Islet of Langerhans (tissue), 1 donor: ENCODE results near the gene TSPAN18.
"Not testable (repeated sequence)": the region's sequence is repeated elsewhere in the genome, so short reads cannot be mapped to it uniquely, and the experiment has no call there.

Experiments
- FAIRE-seq: peaks from one replicate; lab custom pipeline; 2011; peaks lifted over from hg19 to GRCh38; lab: Jason Lieb, UNC

Gene TSPAN18

DNA sequence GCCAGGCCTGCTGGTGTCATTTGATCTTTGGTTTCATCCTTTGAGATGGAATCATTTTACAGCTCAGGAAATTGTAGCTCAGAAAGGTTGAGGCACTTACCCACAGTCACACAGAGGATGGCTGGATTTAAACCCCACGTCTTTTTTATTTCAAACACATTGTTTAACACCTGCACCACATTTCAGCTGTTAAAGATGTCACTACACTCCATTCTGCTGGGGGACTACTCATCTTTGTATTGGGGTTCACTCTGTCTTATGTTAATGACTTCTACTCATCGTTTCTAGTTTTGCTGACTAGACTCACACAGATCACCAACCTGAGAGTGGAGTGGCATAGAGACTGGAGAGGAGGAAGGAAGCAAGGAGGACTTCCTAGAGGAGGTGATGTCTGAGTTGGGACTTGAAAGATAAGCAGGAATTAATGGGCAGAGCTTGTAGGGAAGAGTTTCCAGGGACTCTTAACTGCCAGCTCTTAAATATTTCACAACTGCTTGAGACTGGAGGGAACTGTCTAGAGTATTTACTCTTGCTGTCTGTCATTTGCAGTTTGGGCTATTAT lies 143.9 kb downstream of the TSPAN18 start:
- no peak for FAIRE-seq

DNA sequence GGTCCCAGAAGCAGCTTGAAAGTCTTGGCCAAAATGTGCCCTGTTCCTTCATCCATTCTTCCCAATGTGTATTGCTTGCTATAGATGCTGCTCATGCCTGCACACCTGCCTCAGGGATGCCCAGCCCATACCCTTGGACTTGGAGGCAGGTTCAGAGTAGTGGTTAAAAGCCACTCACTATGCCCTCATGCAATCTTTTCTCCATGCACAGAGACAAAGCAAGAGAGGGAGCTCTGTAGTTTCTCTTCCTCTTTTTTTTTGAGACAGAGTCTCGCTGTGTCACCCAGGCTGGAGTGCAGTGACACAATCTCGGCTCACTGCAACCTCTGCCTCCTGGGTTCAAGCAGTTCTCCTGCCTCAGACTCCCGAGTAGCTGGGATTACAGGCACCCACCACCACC lies 144.9 kb downstream of the TSPAN18 start:
- not testable (repeated sequence) for FAIRE-seq

DNA sequence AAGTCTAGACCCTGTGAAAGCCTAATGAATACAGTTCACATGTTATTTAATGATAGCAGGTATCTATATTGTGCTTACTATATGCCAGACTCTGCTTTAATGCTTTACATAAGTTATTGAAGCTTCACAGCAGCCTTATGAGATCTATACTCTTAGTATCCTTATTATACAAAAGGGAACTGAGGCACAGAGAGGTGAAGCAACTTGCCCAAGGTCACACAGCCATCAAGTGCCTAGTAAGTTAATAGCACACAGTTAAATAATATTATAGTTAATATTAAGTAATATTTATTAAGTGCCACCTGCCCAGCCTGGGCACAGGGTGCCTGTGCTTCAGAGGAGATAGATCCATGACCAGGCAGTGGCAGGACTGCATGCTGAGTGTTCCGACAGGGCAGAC lies 145.8 kb downstream of the TSPAN18 start:
- FAIRE-seq, result no peak

DNA sequence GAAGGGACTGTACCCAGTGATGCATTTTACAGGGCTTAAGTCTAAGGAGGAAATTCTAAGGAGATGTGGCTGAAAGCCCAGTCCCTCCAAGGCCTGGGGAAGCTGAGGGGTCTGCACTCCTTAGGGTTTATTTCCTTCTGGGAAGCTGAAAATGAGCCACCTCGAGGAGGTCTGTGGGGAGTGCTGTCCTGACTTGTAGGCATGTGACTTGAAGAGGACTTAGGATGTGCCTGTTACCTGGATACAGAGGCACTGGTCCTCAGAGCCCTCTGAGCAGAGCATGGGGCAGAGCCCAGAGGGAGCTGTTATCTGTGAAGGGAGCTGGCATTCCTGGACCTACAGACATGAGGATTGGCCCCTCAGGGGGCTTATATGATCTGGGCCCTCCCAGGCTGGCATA lies 146.8 kb downstream of the TSPAN18 start:
- FAIRE-seq, result no peak

DNA sequence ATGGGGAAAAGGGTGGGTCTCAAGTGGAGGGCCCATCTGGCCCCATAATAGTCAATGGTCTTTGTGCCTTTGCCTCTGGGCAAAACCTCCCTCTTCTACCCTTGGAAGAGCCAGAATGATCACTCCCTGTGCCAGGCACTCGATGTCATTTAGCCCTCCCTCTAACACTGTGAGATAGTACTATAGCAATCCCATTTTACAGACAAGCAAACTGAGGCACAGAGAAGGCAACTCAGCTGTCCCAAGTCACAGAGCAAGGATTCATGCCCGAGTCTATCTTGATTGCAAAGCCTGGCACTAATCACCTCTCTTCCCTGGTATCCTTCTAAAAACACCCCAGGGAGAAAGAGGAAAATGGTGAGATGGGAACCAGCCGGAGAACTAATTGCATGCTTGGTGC lies 147.5 kb downstream of the TSPAN18 start:
- FAIRE-seq, result no peak

DNA sequence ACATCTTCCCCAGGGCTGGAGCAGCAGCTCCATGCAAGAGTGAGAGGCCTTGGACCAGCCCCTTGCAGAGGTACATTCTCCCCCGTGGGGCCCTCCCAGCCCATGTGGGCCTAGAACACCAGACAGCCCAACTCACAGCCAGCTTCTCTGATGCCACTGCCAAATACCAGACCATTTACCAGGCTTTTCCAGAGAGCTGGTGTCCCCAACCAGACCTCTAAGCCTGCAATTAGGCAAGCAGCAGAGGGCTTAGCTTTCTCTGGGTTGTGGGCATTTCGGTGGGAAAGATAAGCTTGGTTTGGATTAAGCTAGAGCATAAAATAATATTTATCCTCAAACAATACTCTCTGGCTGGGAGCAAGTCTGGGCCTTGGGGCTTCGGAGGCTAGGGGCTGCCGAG lies 148.3 kb downstream of the TSPAN18 start:
- FAIRE-seq, result no peak

DNA sequence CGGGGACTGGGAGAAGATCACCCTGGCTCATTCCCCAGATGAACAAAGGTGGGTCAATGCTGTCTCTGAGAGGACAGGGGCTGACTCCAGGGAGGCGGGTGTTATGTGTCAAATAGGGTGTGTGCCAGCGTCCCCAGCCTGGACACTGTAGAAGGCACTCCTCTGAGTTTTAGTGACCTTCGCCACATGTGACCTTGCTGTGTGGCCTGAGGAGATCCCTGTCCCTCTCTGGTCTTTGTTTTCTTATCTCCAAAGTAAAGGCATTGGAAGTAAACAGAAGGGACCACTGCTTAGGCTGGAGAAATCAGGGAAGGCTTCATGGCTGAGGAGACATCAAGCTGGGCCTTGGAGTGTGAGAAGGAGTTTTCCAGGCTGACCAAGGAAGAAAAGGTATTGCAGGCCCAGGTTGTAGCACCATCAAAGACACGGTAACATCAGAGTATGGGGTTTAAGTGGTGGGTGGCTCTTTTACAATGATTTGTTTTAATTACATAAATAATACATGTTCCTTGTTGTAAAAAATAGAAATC lies 149.5 kb downstream of the TSPAN18 start:
- FAIRE-seq, result no peak

DNA sequence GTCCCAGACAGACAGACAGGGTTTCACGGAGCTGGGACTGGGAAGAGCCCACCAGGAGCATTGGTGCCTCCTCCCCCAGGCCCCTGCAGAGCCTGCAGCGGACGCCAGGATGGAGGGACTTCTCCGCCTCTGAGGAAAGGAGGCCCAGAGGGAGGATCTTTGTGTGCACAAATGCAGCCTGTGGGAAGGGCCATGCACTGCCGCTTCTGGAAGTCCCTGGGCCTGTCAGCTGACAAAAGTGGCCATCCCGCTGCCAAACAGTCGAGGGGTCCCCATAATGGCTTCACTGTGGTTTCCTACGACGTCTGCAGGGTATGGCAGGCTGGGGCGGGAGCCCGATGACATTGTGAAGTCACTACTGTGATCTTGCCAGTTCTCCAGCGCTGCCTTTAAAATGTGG lies 150.1 kb downstream of the TSPAN18 start:
- FAIRE-seq, result no peak

DNA sequence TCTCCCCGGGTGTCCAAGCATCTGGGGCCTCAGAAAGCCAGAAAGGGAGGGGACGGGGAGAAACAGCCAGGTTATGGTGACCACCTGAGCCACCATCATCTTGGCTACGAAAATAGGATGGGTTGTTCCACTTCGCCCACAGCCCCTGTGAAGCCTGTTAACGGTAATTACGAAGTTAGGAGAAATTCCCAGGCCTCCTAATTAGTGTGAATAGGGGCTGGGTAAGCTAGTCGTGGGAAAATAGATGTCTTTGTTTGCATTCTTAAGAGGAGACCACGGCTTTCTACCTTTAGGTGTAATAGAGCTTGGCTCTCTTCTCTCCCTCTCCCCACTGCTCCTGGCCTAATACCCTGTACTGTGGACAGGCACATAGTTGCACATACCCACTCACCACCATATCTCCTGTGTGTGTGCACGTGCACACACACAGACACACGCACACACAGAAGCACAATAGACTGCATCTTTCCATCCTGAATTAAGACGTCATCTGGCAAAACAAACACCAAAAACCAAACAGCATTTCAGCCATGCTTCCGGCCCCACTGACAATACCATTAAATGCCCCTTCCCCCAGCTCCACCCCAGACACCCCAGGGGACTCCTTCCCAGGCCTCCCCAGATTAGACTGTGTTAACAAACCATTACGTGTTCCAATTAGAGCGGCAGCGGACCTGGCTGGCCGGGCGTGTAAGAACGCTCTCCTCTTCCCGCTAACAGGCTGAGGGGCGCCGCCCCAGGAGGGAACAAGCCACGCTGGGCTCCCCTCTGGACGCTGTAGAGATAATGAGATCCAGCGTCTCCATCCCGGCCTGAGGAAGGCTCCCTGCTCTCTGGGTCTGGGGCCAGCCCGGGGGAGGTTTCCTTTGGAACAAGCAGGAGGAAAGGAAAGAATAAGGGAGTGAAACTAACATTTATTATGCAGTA lies 151.1 kb downstream of the TSPAN18 start:
- no peak for FAIRE-seq

DNA sequence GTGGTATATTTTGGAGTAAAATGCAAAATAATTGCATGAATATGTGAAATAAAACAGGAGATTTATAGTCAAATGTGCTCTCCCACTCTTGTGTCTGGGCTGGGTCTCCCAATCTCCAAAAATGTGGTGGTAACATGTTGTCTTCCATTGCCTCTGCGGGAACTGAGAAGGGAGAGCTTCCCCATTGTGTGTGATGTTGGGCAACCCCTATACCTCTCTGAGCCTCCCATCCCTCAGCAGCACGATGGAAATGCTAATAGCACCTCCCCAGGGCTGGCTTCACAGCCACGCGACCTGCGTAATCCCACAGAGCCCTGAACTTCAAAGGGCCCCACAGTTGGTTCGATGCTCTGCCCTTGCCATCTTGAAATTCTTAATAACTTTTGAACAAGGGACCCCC lies 151.9 kb downstream of the TSPAN18 start:
- FAIRE-seq, result no peak

DNA sequence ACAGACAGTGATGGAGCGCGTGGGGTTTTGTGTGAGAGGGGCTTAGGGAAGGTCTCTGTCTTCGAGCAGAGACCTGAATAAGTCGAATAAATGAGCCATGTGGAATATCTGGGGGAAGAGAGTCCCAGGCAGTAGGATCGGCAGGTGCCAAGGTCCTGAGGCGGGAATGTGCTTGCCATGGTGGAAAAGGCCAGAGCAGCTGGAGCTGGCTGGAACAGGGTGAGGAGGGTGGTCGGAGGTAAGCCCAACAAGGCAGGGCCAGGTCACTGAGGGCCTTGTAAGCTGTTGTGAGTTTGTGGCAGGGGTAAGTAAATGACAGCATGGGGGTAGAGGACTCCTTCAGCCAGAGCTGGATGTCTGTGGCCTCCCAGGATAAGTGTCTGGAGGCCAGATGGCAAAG lies 152.7 kb downstream of the TSPAN18 start:
- FAIRE-seq, result no peak

DNA sequence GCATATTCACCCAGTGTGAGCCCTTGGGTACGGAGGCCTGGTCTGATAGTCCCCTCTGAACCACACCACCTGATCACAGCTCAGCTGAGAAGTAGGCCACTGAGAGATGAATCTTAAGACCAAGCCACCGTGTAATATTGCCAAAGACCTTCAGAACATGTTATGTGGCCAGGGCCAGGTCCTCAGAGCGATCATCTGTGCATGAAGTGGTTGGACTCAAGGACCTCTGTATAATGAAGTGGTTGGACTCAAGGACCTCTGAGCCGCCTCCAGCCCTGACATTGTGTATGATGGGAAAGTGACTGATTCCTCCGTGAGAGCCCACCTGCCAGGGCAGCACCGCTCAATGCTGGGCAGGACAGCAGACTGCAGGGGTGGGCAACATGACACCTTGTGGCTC lies 153.7 kb downstream of the TSPAN18 start:
- no peak for FAIRE-seq

DNA sequence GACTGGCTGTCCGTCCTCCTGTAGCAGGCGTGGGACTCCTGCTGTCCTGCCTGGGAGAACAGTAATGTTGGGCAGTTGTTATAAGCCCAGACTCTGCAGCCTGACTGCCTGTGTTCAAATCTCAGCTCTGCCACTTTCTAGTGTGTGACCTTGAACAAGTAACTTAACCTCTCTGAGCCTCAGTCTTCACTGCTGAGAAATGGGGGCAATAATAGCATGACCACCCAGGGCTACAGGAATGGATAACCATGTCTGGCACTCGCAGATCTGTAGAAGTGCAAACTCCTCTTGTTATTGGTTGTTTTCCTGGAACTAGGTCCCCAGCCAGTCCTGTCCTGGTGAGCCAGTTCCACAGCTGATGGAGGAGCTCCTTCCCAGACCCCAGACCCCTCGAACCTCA lies 154.2 kb downstream of the TSPAN18 start:
- FAIRE-seq, result no peak

DNA sequence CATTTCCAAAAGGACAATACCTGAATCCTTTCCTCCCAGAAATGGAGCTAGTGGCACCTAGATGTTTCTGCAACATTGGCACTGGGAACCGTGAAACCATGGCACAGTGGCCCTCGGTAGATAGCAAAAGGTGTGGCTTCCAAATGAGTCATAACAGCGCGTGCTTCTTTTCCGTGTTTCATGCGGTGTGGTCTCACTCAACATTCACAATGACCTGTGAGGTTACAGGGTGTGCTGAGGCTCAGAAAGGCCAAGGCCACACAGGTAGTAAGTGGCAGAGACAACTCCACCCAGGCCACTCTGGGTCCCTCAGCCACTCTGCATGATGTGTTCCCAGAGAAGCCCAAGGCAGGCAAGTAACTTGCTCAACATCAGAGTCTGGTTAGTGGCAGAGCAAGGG lies 156.5 kb downstream of the TSPAN18 start:
- FAIRE-seq, result no peak

DNA sequence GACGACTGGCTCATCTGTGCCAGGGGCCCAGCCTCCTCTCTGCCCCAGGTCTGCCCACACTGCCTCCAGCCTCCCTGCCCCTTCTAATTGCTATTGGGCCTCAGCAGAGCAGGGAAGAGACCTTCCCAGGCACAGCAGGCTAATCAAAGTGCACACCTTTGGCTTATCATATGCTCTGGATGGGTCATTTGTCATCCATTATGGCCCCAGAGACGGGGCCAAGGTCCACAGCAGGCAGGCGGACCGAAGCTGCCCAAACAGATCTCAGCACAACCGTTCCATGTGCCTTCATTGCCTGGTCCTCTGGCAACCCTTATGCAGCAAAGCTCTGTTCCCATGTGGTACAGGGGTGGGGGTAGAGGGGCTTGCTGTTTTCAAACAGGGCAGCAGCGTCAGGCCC lies 157.3 kb downstream of the TSPAN18 start:
- no peak for FAIRE-seq

DNA sequence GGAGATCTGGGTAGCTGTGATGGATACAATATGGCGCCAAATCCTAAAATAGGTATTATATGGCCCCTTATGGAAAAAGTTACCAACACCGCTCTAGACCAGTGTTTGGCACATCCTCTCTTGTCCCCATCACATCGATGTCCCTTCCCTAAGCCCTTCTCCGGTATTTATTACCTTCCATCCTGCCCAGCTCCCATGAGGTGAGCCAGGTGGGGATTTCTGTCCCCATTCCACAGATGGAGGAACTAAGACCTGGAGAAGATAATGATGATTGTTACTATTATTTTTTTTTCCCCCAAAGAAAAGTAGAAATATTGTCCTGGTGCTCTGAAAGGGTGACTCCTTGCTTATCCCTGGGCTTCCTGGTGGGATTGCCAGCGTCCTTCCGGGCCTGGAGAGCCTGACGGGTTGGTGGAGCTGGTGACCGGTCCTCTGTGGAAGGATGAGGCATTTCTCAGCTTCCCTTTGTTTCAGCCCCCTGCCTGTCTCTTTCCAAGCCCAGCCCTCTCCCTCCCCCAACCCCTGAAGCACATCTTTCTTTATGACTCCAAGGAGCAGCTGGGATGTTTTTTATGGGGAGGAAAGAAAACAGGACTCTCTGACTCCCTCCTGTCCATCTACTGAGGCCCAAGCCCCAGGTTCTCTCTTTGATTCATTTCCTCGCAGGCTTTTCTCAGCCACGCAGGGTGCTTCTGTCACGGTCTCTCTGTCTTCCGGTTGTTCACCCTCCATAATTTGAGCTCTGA lies 158.5 kb downstream of the TSPAN18 start:
- no peak for FAIRE-seq

DNA sequence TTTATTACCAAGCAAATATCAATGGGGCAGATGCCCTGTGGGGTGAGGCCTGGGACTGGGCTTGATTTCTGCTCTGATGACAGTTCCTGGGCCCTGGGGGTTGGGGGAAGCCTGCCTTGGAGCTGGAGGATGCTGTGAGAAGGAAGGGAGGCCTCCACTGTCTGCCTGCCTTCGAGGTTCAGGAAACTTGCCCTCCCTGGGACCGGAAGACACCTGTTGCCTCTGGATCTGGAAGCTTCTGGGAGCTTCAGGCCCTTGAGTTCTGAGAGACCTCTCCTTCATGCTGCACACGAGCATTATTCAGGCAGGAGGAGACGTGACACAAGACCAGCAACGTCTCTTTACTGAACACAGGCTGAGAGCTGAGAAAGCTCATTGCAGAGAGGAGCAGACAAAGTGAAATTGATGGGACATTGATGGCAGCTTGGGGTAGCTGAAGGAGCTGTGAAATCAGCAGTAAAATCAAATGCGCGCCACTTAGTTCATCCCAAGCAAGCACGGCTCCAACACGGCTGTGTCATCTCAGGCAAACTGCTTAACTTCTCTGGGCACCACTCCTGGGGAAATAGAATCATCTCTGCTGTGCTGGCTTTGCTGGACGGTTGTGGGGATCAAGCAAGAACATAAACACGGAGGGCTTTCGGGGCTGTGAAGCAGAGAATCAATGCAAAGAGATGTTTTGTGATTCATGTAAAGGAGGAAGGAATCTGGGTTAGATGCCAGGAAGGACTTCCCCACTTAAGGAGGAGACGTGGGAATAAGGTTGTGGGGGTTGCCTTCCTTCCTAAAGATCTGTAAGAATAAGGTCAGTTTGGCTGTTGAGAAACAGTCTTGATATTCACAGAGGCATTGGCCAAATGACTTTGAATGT lies 159.4 kb downstream of the TSPAN18 start:
- FAIRE-seq, result no peak

DNA sequence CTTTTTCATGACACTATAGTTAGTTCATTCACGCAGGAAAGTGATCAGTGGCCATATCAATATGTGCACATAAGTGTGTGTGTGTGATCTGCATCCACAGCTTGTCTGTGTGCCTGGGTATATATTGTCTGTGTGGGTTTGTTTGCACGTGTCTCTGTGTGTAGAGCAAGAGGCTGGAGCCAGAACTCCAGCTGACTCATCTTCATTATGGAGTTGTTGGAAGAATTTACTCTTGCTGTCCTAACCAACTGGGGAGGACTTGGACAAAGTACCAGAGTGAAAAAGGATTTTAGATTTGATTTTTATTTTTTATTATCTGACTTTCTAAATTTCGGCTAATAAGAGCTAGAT lies 160.0 kb downstream of the TSPAN18 start:
- no peak for FAIRE-seq

DNA sequence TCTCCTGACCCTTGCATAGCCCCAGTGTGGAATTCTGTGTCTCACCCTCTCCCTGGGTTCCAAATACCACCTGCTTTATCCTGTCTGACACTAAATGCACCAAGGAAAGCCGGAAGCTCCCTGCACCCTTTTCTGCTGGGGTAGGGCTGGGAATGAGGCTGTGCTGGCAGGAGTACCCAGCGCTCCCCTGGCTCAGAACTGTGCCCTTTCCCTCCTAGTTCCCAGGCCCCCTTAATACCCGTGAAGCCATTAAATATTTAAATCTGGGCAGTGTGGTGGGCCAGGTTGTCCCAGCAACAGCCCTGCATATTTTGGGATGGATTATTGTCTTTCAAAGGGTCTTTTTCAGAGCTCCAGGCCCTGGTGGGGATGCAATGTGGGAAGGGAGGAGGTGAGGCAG lies 160.9 kb downstream of the TSPAN18 start:
- FAIRE-seq, result no peak

DNA sequence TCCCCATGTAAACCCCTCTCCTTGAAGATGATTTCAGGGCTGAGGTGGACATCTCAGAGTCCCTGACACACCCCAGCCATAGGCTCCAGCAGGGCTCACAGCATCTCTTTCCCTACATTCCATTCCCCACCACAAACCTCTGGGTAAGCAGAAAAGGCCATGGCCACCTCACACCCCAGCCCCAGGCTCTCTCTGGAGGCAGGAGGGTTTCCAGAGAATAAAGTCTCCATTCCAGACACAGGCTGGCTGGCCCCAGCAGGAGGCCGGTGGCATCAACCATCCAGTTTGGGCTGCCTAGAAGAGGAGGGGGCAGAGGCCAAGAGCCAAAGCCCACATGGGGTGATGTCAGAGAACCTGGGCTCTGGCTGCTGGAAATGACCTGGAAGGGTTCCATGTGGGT lies 162.5 kb downstream of the TSPAN18 start:
- FAIRE-seq, result no peak

DNA sequence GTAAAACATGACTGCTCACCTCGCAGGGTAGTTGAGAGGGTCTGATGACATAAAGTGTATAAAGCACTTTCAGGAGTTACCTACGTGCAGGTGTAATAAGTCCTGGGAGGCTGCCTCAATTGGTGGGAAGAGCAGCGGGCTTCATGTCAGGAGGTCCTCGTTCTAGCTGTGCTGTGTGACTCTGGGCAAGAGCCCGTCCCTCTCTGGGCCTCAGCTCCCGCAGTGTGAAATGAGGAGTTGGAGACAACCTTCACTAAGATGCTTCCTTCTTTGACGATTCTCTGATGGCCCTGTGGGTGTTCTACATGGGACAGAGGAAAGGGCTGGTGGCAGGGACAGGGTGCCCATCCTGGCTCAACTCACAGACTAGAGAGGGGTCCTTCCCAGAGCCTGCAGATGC lies 166.1 kb downstream of the TSPAN18 start:
- FAIRE-seq, result no peak

DNA sequence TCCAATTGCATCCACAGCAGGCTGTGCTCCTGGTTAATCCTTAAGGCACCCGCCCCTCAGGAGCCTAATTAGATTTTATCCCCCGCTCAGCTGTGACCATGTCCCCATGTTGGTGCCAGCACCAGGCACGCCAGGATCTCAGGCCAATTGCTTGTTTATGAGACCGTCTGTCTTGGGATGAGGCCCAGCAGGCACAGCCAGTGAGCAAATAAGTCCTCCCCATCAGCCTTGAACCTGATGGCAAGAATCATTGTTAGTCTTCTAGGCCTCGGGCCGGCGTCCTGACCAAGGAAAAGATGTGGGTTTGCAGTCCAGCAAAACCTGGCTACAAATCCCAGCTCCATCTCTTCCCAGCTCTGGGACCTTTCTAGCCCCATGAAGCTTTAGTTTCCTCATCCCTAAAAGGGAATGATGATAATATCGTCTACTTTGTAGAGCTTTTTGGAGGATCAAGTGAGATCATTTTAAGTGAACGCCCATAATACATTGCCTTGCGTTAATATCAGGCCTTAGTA lies 166.6 kb downstream of the TSPAN18 start:
- no peak for FAIRE-seq
